CD4-positive, alpha-beta T cell treated with Interleukin-6 for 4 hours (primary cell): Measurements from ENCODE around the gene ST6GALNAC4.

Experiments used
- DNase-seq: peaks from one replicate; pipeline ENCODE4 v3.0.0-alpha.2; 2020; ENCODE audit warnings: mixed read lengths

ST6GALNAC4 gene

DNA sequence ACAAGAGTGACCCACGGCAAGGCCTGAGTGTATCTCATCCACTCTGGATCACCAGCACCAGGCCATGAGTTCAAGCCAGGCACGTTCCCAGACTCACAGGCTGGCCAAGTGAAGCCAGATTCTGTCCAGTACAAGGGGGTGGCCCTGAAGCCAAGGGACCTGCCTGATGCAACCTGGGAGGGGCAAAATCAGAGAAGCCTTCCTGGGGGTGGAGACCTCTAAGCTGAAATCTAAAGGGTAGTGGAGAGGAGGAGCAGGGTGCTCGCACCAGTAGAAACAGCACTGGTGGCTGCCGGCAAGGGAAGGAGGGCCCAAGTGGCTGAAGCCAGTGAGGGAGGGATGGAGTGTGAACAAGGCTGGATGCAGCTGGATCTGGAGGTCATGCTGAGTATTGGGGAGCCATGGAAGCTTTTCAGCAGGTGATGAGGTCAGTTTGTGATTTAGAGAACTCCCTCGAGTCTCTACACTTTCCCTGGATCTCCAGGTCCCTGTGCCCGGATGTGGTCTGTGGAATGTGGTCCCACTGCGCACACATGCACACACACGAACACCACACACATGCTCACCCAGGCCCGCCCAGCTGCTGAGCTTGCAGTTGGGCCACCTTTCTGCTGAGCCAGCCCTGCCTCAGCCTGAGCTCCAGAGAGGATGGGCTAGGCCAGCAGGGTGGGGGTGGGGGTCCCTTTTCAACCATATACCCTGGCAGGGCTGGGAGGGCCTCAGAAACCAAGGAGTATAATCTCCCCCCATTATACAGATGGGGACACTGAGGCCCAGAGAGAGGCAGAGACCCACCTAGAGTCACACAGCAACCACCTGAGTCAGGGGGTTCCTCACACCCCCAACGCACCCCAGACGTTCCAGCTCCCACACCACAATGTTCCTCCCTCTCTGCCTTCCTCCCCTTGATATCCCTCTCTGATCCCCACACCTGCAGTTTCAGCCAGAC lies 12.1 kb upstream of the ST6GALNAC4 start:
- no peak for DNase-seq

DNA sequence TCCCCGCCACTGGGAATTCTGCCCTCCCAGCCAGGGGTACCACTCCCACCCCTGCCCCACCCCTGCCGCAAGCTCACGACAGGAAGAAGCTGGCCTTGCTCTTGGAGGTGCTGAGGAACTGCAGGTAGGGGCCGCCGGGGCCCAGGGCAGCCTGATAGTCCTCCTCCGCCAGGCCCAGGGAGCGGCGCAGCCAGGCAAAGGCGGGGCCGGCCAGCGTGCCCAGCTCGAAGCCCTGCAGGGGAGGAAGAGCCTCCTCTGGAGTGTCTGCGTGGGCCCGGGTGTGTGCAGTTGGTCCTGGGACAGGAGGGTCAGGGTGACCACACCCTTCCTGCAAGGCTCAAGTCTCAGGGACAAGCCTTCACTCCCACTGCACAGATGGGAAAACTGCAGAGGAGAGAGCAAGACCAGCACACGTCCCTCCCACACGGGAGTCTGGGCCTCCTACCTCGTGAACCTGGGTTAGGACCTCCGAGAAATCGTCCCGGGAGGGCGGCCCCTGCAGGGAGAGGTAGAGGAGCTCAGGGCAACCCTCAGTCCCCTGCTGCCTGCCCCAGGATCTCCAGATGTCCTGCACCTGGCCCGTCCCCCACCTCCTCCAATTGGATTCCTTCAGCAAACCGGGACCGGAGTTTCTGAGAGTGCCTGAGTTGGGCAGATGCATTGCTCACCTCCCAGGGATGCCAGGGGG lies 11.3 kb upstream of the ST6GALNAC4 start:
- DNase-seq = peak; percentile 24

DNA sequence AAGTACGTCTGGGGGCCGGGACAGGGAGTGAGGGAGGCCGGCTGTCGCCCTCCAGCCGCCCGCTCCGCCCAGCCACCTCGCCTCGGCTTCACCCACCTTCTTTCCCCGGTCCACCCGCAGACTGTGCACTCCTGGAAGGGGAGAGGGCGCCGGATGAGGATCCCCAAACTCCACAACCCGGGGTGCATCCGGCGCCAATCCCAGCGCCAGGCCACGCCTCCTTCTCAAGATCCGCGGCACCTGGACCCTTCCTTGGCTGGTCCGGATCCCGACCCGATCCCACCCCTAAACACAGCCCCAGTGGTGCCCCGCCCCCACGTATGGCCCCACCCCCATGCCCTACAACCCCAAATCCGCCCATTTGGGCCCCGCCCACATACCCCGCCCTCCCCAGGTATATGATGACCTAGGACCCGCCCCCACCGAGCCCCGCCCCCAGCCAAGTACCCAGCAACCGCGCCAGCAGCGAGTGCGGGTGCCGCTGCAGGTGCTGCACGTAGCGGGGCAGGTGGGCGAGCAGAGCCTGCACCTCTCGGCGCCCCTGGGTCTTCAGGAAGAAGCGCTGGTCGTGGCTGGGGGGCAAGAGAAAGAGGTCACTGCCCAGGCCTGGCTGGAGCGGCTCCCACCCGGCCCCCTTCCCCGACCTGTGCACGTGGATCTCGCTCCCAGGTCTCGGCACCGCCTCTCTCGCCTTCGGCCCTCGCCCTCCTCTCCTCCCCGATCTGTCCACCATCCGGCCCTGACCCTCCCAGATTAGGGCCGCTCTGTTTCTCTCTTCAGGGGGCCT lies 10.6 kb upstream of the ST6GALNAC4 start:
- DNase-seq = peak; percentile 93

DNA sequence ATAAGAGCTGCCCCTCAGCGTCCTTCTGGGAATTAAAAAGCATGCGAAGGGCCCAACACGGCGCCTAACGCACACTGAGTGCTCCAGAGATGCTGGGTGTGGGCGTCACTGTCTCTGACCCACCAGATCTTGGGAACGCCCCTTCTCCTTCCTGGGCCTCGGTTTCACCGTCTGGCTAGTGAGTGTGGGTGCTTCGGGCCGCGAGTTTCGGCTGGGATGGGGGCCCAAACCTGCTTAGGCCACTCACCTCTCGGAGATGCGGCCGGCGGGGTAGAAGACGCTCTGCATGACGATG lies 10.0 kb upstream of the ST6GALNAC4 start:
- DNase-seq = peak; percentile 38

DNA sequence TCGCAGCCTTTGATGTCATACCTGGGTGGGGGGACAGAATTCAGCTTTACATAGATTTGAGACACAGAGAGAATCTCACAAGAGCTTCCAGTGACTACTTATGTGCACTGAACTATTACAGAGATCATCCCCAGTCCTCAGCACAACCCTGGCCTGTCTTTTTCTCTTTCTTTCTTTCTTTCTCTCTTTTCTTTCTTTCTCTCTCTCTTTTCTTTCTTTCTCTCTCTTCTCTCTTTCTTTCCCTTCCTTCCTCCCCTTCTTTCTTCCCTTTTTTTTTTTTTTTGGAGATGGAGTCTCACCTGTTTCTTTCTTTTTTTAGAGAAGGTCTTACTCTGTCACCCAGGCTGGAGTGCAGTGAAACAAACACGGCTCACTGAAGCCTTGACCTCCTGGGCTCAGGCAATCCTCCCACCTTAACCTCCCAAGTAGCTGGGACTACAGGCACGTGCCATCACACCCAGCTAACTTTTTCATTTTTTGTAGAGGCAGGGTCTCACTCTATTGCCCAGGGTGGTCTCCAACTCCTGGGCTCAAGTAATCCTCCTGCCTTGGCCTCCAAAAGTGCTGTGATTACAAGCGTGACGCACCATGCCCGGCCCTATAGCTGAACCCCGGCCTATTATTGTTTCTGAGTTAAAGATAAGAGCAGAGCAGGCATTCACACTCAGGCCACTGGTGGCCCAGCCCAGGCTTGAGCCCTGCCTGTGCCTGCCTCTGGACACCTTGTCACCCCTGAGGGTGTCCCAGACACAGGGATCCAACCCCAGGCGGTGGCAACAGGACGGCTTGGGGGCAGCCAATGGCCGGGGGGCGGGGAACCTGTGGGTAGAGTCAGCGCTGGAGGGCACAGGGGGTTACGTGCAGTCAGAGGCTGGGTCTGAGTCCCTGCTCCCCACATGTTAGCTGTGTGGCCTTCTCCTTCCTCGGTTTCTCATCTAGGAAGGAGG lies 9.4 kb upstream of the ST6GALNAC4 start:
- DNase-seq = no peak

DNA sequence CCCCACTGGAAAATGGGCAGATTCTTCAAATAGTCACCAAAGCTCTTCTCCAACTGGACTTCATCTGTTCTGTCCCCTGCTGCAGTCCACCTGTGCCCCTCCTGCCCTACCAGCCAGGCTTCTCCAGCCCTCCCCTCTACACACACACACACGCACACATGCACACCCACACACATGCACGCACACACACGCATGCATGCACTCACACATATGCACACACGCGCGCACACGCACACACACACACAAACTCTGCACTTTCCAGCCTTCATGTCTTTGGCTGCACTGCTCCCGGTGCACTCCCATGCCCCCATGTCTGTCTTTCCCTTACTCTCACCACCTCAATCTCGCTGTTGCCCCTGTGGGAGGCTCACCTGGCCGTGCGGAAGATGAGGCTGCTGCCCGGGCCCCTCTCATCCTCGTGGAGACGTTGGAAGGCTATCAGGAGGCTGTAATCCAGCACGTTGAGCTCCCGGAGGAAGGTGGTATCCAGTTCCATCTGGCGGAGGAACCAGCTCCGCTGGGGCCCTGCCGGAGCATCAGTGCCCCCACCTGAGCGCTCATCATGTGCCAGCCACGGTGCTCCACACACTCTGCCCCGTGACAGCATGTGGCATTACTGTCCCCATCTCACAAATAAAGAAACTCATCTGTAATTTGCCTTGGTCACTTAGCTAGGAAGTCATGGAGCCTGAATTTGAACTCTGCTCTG lies 8.0 kb upstream of the ST6GALNAC4 start:
- DNase-seq = no peak

DNA sequence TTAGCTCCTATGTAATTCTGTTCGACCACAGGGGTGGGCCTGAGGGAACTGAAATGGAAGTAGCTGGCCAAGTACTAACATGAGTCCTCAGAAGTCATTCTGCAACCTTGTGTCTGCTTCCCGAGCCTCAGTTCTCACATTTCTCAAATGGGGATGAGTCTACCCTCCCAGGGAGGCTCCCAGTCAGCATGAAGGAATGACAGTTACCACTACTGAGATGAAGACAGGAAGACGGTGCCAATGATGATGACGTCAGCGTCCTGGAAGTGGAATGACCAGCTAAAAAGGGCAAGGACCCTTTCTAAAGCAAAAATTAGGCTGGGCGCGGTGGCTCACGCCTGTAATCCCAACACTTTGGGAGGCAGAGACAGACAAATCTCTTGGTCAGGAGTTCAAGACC lies 6.9 kb upstream of the ST6GALNAC4 start:
- DNase-seq = no peak

DNA sequence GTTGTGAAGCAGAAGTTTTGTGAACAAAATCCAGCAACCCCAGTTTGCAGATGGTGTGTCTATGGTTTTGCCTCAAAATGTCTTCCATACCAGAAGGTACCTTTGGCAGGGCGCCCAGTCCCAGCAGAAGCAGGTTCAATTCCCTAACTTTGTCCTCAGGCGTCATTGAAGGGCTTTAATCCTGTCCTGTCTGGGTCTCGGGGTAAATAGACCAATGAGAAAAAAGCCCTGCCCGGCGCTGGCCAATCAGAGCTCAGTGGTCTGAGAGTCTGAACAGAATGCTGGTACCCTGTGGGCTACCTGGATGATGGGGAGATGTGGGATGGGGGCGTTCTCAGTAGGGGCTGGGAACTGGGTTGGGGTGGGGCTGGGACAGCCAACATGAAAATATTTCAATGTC lies 6.2 kb upstream of the ST6GALNAC4 start:
- no peak for DNase-seq

DNA sequence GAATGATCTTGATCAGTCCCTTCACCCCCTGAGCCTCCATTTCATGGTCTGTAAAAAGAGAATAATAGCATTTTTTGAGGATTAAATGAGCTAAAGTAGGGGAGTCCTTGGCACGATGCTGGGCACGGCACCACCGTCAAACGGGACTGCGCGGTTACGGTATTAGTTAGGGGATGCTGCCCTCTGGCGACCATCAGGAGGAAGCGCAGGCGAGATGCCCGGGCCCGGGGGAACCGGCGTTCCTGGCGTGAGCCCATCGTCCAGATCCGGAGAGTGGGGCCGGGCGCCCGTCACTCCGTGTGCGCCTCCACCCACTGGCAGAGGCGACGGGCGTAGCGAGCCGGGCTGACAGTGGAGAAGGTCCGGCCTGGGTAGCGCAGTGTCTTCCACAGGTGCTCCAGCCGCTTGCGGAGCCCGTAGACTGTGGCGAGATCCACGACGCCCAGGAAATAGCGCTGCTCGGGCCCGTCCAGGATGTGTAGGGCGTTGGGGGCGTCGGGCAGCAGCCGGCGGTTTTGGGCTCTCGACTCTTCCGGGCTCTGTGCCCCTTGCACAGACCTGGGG lies 4.8 kb upstream of the ST6GALNAC4 start:
- peak; percentile 82 for DNase-seq

DNA sequence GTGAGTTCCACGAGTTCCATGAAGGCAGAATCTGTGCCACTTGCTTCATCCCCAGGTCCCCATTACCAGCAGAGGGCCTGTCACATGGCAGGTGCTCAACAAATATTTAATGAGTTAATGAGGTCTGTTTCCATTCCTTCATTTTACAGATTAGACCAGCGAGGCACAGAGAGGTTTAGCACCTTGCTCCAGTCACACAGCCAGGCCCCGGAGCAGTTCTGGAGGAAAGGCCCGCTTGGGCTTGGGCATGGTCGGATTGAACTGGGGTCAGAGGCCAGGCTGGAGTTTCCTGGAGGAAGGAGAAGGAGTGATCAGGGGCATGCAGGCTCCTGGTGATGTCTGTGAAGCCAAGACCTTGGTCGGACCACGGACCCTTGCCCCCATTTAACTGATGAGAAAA lies 4.0 kb upstream of the ST6GALNAC4 start:
- DNase-seq = no peak

DNA sequence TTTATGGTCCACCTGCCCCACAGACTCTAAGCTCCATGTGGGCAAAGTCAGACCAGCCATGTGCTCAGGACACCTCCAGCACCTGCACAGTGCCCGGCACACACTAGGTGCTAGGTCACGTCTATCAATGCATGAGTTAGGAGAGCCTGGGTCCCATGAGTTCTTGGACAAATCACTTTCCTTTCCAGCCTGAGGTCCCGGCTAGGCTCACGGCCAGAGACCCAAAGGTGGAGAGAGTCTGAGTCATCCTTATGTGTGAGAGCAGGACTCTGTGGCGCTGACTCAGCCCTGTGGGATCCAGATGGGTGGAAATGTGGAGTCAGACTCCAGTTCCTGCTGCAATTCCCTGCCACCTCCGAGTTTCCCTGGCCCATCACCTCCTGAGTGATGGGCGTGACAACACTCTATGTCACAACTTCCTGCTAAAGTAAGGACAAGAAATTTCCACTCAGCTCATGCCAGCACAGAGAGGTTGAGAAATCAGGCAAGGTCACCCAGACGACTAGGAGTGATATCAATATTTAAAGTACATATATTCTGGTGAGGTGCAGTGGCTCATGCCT lies 2.5 kb upstream of the ST6GALNAC4 start:
- DNase-seq = no peak

DNA sequence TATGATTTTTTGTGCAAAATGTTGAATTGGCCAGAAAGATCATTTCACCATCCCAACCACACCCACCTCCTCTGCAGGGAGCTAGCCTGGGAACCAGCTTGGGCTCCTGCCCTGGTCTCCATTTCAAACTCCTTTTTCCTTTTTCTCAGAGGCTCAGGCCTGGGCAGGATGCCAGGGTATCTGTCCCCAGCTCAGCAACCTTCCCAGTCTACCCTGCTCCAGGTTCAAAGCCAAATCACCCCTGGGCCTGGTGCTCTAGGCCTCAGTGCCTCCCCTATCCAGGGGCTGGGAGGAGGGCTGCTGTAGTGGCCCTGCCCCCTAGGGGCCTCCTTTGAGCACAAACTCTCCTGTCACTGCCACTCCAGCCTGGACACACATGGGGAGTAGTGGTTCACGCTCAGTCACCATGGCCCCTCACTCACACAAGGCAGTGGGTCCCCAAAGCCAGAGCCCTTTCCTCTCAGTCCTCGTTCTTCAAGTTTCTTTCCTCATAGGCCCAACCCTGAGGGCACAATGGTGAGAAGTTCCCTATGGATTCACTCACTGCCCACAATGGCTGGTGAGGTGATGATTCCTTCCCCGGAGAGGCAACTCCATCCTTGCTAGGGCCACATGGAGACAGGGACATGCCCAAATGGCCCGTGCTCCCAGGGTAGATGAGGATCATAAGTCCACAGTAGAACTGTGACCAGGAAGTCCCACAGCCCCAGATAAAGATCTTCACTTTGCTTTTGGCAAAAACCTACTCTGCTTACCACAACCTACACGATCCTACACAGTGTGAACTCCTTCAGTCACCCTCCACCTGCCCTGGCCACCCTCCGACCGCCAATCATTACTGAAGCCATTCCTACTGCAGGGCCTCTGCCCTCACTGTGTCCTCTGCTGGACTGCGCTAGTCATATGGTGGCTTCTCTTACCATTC lies 1.6 kb upstream of the ST6GALNAC4 start:
- DNase-seq = no peak

DNA sequence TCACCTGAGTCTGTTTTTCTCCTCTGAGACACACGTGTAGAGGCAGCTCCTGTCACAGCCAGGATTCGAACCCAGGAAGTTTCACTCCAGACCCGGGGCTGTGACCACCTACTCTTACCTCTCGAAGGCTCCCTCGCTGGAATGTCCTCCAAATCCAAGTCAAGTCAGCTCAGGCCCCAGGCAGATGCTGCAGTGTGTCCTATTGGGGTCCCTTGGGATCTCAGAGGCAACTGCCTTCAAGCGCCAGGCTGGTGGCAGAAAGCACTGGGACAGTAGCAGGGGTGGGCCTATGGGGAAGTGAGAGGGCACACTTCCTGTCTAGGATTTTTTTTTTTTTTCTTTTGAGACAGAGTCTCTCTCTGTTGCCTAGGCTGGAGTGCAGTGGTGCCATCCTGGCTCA lies 762 bp upstream of the ST6GALNAC4 start:
- no peak for DNase-seq

DNA sequence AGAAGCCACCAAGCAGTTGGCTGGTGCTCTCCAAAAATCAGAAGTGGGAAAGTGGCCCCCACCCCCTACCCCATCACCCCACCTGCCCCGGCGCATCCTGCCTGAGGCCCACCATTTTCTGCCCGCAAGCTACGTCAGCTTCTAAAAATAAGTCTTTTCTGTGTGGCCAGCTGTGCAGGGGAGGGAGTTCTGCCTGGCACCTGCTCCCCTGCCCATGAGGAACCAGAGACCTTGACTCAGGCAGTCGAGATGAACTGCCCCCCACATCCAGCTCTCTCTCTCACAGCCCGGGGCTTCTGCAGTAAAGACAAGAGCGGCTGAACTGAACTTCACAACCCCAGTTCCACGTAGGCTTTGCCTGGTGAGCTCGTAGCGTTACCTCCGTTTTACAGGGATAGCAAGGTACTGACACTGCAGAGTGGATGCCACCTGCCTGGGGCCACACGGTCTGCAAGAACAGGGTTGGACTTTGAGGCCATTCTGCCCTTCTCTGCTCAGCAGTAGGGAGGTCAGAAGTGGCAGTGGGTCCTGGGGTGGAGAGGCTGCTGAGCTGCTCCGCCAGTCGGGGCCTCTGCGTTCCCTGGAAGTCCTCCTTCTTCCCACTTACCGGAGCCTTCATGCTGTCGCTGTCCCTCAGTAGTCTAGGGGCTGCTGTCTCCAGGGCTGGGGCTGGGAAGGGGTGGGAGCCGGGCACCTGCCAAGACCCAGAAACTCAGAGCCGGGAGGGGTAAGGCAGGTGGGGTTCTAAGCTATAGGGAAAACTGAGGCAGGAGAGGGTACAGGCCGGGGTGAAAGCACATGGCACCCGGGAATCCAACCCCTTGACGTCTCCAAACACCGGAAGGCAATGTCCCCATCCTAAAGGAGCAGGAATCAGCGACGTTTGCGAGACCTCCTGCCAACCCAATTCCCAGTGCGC lies 781 bp downstream of the ST6GALNAC4 start:
- DNase-seq = peak; percentile 43

DNA sequence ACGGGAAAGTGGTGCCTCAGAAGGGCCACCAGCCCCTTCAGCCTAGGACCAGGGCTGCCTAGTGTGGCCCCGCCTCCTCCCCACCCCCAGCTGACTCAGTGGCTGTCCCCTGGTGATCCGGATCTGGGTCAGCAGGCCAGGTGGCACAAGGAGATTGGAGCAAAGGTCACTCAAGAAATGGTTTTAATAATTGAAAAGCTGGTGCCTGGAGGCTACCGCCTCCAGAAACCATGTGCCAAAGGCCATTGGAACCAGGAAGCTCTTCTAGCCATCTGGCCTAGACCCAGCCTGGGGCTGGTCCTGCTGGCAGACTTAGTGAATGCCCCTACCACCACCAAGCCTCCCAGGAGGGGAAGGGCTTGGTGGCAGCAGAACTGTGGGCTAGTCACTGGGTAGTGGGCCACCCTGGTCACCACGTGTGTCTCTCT lies 1.5 kb downstream of the ST6GALNAC4 start:
- DNase-seq = no peak

DNA sequence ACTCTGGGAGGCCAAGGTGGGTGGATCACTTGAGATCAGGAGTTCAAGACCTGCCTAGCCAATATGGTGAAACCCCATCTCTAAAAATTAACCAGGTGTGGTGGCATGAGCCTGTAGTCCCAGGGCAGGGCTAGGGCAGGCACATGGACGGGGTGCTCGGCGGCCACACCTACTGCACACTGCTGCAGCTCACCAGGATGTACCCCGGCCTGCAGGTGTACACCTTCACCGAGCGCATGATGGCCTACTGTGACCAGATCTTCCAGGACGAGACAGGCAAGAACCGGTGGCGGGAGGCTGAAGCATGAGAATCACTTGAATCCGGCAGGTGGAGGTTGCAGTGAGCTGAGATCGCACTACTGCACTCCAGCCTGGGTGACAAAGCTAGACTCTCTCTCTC lies 3.2 kb downstream of the ST6GALNAC4 start:
- DNase-seq = no peak

DNA sequence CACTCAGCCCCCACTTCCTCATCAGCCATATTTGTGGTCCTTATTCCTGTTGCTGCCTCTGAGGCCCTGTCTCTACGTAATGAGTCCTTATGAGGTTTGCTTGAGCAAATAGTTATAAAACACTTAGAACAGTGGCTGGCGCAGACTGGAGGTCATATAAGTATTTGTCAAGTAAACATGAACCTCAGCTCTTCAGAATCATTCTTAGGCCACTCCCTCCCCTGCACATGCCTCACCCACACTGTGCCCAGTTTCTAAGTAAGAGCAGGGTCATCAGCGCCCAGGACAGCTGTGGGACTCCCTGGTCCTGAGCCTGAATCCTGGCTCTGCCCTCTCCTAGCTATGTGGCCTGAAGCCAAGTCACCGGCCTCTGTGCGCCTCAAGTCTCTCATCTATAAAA lies 4.0 kb downstream of the ST6GALNAC4 start:
- DNase-seq = no peak

DNA sequence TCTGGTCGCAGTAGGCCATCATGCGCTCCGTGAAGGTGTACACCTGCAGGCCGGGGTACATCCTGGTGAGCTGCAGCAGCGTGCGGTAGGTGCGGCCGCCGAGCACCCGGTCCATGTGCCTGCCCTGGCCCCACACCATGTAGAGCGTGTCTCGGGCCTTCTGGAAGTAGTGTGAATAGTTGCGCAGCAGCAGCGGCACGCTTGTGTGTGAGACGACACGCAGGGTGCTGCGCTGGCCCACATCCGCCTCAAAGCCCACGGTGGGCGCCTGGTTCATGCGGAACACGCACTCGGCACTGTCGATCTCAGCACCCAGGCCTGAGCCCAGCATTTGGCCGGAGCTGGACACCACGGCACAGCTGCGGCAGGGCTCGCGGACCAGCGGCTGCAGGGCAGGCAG lies 4.5 kb downstream of the ST6GALNAC4 start:
- no peak for DNase-seq
